HEK293T (cell line): ENCODE measurements around the gene MYO16.

Source experiments
- CTCF ChIA-PET: fragments of 350-600 bp; formaldehyde crosslinking; extraction: SDS; loops from one replicate; lab custom pipeline; 2021; ENCODE audit warnings: antibody characterized with exemption, inconsistent platforms; lab: Yijun Ruan, JAX
- POLR2A ChIA-PET: fragments of 350-600 bp; formaldehyde crosslinking; extraction: SDS; loops from one replicate; lab custom pipeline; 2020; ENCODE audit warnings: antibody characterized with exemption, inconsistent platforms; lab: Yijun Ruan, JAX
- DNase-seq: peaks from one replicate; pipeline ENCODE4 v3.0.0; 2012; ENCODE audit warnings: mixed read lengths; ENCODE audit errors: extremely low spot score
- ARNT ChIP-seq: fragments of 450-650 bp; IDR thresholded peaks from 2 replicates; pipeline ENCODE4 v1.6.1; 2017; ENCODE audit warnings: mild to moderate bottlenecking
- BHLHE40 ChIP-seq: fragments of 450-650 bp; IDR thresholded peaks from 2 replicates; pipeline ENCODE4 v1.6.1; 2016; ENCODE audit warnings: mild to moderate bottlenecking, moderate library complexity, borderline replicate concordance
- CTBP1 ChIP-seq: fragments of 450-650 bp; IDR thresholded peaks from 2 replicates; pipeline ENCODE4 v1.6.1; 2016; ENCODE audit warnings: borderline replicate concordance
- ELF4 ChIP-seq: fragments of 450-650 bp; IDR thresholded peaks from 2 replicates; pipeline ENCODE4 v1.6.1; 2017; ENCODE audit warnings: antibody characterized with exemption
- FOXA1 ChIP-seq: fragments of 450-650 bp; IDR thresholded peaks from 2 replicates; pipeline ENCODE4 v1.6.1; 2016; ENCODE audit warnings: mild to moderate bottlenecking
- FOXK2 ChIP-seq: fragments of 450-650 bp; IDR thresholded peaks from 2 replicates; pipeline ENCODE4 v1.6.1; 2016; ENCODE audit warnings: mild to moderate bottlenecking
- FOXM1 ChIP-seq: fragments of 450-650 bp; IDR thresholded peaks from 2 replicates; pipeline ENCODE4 v1.6.1; 2017; ENCODE audit warnings: mild to moderate bottlenecking, borderline replicate concordance
- HDGF ChIP-seq: fragments of 450-650 bp; IDR thresholded peaks from 2 replicates; pipeline ENCODE4 v1.6.1; 2017; ENCODE audit warnings: antibody characterized with exemption, borderline replicate concordance
- L3MBTL2 ChIP-seq: fragments of 450-650 bp; conservative IDR thresholded peaks from 2 replicates; pipeline ENCODE4 v1.6.1; 2016; ENCODE audit warnings: mild to moderate bottlenecking
- LEF1 ChIP-seq: fragments of 450-650 bp; IDR thresholded peaks from 2 replicates; pipeline ENCODE4 v1.6.1; 2017; ENCODE audit warnings: mild to moderate bottlenecking, borderline replicate concordance
- NFRKB ChIP-seq: fragments of 450-650 bp; IDR thresholded peaks from 2 replicates; pipeline ENCODE4 v1.6.1; 2016; ENCODE audit warnings: mild to moderate bottlenecking, moderate library complexity
- SP1 ChIP-seq: fragments of 450-650 bp; IDR thresholded peaks from 2 replicates; pipeline ENCODE4 v1.6.1; 2017
- SUZ12 ChIP-seq: fragments of 450-650 bp; IDR thresholded peaks from 2 replicates; pipeline ENCODE4 v1.6.1; 2016; ENCODE audit warnings: mild to moderate bottlenecking
- TARDBP ChIP-seq: fragments of 450-650 bp; IDR thresholded peaks from 2 replicates; pipeline ENCODE4 v1.6.1; 2016
- ZNF384 ChIP-seq: fragments of 450-650 bp; IDR thresholded peaks from 2 replicates; pipeline ENCODE4 v1.6.1; 2016
- TF ChIP-seq, protein P1 (sequence below): fragments of 450-650 bp; IDR thresholded peaks from 2 replicates; pipeline ENCODE4 v1.6.1; 2016

The MYO16 gene

GRCh38 chr13:108958013-108958376 lies 328.6 kb downstream of the MYO16 start:
- POLR2A ChIA-PET, result no interaction called here
- no peak for DNase-seq
- CTCF ChIA-PET, result no interaction called here
- no peak for TF ChIP-seq TARDBP
- no peak for TF ChIP-seq FOXM1

DNA sequence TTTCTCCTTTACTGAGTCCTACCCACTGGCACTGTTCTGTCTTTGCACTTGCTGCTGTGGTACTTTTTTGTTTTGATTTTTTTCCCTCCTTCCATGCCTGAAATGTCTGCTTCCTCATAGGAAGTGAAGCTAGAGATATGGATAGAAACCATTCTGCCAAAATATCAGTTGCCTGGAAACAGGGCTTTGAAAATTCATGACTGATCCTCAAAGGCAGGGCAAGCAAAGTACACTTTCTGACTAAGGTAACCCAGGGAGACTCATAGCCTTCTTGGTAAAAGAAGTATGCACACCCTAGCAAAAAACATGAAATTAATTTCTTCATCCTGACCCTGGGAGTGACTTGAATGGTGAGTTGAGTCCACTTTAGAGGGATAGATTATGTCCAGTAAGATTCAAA lies 329.8 kb downstream of the MYO16 start:
- DNase-seq, result no peak
- ChIA-PET CTCF (no interaction called here), POLR2A (interaction anchor here (0.7 kb wide), 1 partner anchor 975 kb away, joined by 3 read pairs; no protein-coding TSS in a partner anchor)
- TF ChIP-seq, protein P1, sequence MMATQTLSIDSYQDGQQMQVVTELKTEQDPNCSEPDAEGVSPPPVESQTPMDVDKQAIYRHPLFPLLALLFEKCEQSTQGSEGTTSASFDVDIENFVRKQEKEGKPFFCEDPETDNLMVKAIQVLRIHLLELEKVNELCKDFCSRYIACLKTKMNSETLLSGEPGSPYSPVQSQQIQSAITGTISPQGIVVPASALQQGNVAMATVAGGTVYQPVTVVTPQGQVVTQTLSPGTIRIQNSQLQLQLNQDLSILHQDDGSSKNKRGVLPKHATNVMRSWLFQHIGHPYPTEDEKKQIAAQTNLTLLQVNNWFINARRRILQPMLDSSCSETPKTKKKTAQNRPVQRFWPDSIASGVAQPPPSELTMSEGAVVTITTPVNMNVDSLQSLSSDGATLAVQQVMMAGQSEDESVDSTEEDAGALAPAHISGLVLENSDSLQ, result no peak
- TF ChIP-seq FOXK2 (no peak), CTBP1 (no peak), ARNT (no peak), SUZ12 (no peak), NFRKB (no peak)

GRCh38 chr13:108960006-108960405 lies 330.6 kb downstream of the MYO16 start:
- no peak for DNase-seq
- POLR2A ChIA-PET, result interaction anchor here (0.7 kb wide), 1 partner anchor 974 kb away, joined by 3 read pairs; no protein-coding TSS in a partner anchor
- TF ChIP-seq NFRKB (no peak), TARDBP (no peak), ZNF384 (no peak)
- CTCF ChIA-PET, result interaction anchor here (0.7 kb wide), 1 partner anchor 1606 kb away, joined by 5 read pairs; no protein-coding TSS in a partner anchor

GRCh38 chr13:108961542-108962125 lies 332.2 kb downstream of the MYO16 start:
- CTCF ChIA-PET, result interaction anchor here (1.0 to 1.3 kb wide), 3 partner anchors 9 to 831 kb away, joined by 3 to 5 read pairs (median 4); no protein-coding TSS in a partner anchor

GRCh38 chr13:108962654-108963053 lies 333.2 kb downstream of the MYO16 start:
- CTCF ChIA-PET, result no interaction called here
- TF ChIP-seq TARDBP, result no peak
- TF ChIP-seq, protein P1, result peak; percentile 76
- TF ChIP-seq ELF4, result no peak
- no peak for TF ChIP-seq CTBP1
- TF ChIP-seq FOXK2, result no peak
- no peak for TF ChIP-seq L3MBTL2
- no peak for DNase-seq
- POLR2A ChIA-PET, result no interaction called here

More at GRCh38 chr13:108961542-108962125, 332.2 kb downstream of the MYO16 start:
- POLR2A ChIA-PET, result interaction anchor here (0.9 kb wide), 1 partner anchor 1152 kb away, joined by 4 read pairs; no protein-coding TSS in a partner anchor
- TF ChIP-seq ARNT, result no peak
- TF ChIP-seq BHLHE40, result no peak
- no peak for TF ChIP-seq SUZ12
- TF ChIP-seq FOXK2, result no peak
- TF ChIP-seq ZNF384, result no peak
- no peak for TF ChIP-seq SP1
- no peak for TF ChIP-seq ELF4
- TF ChIP-seq FOXA1, result no peak
- TF ChIP-seq, protein P1, result no peak
- TF ChIP-seq FOXM1, result no peak
- no peak for TF ChIP-seq CTBP1
- no peak for TF ChIP-seq HDGF
- peak; percentile 17 for DNase-seq

- POLR2A ChIA-PET, result no interaction called here
- DNase-seq, result no peak
- no peak for TF ChIP-seq LEF1
- CTCF ChIA-PET, result no interaction called here
Observed at GRCh38 chr13:108963276-108963810, 333.9 kb downstream of the MYO16 start.

DNA sequence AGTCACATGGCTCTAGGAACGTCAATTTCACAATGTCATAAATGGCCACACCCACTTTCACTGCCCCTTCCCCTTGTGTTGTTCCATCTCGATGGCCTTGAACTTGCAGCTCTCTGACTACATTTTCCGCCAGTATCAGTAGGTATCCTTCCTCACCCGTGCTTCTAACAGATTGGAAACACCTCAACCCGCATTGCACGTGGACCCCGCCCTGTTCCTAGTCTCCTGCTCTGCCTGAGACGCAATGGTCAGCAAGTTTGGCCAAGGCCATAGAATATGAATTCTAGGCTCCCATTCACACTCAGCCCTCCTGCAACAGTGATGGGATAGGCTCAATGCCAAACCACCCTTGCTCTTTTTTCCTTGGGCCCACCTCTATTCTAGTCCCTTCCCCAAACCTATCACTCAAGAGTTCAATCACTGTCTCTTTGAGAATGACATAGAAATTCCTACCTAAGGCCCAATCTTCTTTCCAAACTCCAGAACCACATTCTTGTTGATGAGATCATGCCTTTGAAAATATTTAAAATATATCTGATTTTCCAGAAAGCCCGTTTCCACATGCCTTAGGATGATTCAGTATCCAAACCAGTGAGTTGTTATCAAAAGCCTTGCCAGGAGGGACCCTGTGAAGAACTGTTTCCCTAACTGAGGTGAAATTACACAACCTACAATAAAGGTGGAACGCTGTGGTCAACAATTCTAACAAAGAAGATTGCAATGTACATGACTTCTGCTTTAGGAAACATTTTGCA lies 334.6 kb downstream of the MYO16 start:
- ChIA-PET POLR2A (no interaction called here), CTCF (no interaction called here)
- TF ChIP-seq LEF1, result no peak
- TF ChIP-seq CTBP1, result no peak
- no peak for TF ChIP-seq BHLHE40
- no peak for DNase-seq
